Measurements from ENCODE around the gene PCDHA3. TPM values are rescaled to one million over a fixed set of nuclear protein-coding genes. Genes with fewer than 3 reads are reported as not detected.
"Not testable (repeated sequence)": the region's sequence is repeated elsewhere in the genome, so short reads cannot be mapped to it uniquely, and the experiment has no call there.

The PCDHA3 gene
- total RNA-seq, 6 experiments from 2014 or later: 0.07 TPM; not detected in 5

DNA sequence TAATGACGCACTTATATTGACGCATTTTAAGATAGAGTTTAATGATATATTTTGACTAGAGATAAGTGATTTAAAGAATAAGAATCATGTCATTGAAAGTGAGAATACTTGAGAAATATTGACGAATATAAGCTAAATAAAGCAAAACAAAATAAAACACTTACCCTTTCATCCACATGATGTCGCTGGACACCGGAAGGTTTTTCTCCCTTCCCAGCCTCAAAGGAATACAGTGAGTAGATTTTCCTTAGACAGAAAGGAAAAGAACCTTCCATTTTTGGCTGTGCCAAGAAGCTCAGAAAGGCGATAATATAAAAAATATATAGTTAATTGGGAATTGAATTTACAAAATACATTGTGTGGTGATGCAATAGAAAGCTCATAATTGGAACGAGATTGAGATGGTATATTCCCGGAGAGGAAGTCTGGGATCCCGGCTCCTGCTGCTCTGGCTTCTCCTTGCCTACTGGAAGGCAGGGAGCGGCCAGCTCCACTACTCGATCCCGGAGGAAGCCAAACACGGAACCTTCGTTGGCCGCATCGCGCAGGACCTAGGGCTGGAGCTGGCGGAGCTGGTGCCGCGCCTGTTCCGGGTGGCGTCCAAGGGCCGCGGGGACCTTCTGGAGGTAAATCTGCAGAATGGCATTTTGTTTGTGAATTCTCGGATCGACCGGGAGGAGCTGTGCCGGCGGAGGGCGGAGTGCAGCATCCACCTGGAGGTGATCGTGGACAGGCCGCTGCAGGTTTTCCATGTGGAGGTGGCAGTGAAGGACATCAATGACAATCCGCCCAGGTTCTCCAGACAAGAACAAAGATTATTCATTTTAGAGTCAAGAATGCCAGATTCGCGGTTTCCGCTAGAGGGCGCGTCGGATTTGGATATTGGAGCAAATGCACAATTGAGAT is 20.8 kb downstream of the PCDHA3 start, which contains the start of gene PCDHA5:
Gene PCDHA5 (plus strand): TSS at position 239 of the 906 bp plus-strand sequence.
- no peaks in the 10 kb centered on the region for H3K36me3 ChIP-seq
- ATAC-seq (no peak), DNase-seq (no peak)
- H3K9me3 ChIP-seq: no peaks in the 10 kb centered on the region
- H3K4me3 ChIP-seq: no peak within 1 kb of the TSS
- TF ChIP-seq, protein P1, sequence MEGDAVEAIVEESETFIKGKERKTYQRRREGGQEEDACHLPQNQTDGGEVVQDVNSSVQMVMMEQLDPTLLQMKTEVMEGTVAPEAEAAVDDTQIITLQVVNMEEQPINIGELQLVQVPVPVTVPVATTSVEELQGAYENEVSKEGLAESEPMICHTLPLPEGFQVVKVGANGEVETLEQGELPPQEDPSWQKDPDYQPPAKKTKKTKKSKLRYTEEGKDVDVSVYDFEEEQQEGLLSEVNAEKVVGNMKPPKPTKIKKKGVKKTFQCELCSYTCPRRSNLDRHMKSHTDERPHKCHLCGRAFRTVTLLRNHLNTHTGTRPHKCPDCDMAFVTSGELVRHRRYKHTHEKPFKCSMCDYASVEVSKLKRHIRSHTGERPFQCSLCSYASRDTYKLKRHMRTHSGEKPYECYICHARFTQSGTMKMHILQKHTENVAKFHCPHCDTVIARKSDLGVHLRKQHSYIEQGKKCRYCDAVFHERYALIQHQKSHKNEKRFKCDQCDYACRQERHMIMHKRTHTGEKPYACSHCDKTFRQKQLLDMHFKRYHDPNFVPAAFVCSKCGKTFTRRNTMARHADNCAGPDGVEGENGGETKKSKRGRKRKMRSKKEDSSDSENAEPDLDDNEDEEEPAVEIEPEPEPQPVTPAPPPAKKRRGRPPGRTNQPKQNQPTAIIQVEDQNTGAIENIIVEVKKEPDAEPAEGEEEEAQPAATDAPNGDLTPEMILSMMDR (IDR thresholded peaks at IDR 0.05): peak; percentile 13 to 34 (median 27)
- TF ChIP-seq POLR2A (IDR thresholded peaks at IDR 0.05): no peak
- no peaks in the 10 kb centered on the region for H3K4me1 ChIP-seq
- intact Hi-C loops (cut with DNase I): no loop called here
- peaks cover 0 to 8% of the 10 kb centered on the region in 2 donors for H3K27me3 ChIP-seq
- 23% methylated on average over 23 of the region's 39 CpGs for WGBS (ENCODE audit: insufficient coverage, low coverage, low lambda C conversion rate, missing lambda C conversion rate)
- H3K27ac ChIP-seq: no peak within 1 kb of the TSS

DNA sequence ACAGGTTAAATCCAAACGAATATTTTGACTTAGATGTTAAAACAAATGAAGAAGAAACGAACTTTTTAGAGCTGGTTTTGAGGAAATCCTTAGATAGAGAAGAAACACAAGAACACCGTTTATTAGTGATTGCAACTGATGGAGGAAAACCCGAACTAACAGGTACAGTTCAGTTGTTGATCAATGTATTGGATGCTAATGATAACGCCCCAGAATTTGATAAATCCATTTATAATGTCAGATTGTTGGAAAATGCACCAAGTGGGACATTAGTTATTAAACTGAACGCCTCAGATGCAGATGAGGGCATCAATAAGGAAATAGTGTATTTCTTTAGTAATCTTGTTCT is 21.4 kb downstream of the PCDHA3 start:
- H3K27ac ChIP-seq: no peak overlapping the region
- WGBS (ENCODE audit: insufficient coverage, low coverage, low lambda C conversion rate, missing lambda C conversion rate): 20% methylated on average over 6 of the region's 6 CpGs
- ATAC-seq (no peak), DNase-seq (no peak)
- peaks cover 0 to 11% of the 10 kb centered on the region in 2 donors for H3K27me3 ChIP-seq
- H3K4me1 ChIP-seq: no peaks in the 10 kb centered on the region
- H3K36me3 ChIP-seq: no peaks in the 10 kb centered on the region
- H3K9me3 ChIP-seq: no peaks in the 10 kb centered on the region
- intact Hi-C loops (cut with DNase I): no loop called here
- H3K4me3 ChIP-seq: no peak overlapping the region
- TF ChIP-seq, protein P1 (IDR thresholded peaks at IDR 0.05): peak in 1 of 4 donors; percentile 2
- no peak for TF ChIP-seq POLR2A (IDR thresholded peaks at IDR 0.05)

- ATAC-seq; DNase-seq; H3K27ac ChIP-seq; H3K4me3 ChIP-seq; H3K36me3 ChIP-seq; intact Hi-C loops (cut with DNase I); H3K9me3 ChIP-seq; H3K4me1 ChIP-seq: not testable (repeated sequence)
- H3K27me3 ChIP-seq: peaks cover 0 to 11% of the 10 kb centered on the region in 2 donors
- 25% methylated on average over 4 of the region's 48 CpGs for WGBS (ENCODE audit: insufficient coverage, low coverage, low lambda C conversion rate, missing lambda C conversion rate)
Measured at GRCh38 chr5:140822969-140823368, 22.1 kb downstream of the PCDHA3 start.

- intact Hi-C loops (cut with DNase I): no loop called here
- TF ChIP-seq POLR2A (IDR thresholded peaks at IDR 0.05): no peak
- TF ChIP-seq, protein P1 (IDR thresholded peaks at IDR 0.05): no peak
- Histone ChIP-seq H3K9me3 (peaks cover 0 to 2% (median 0%) of the 10 kb centered on the region in 4 donors), H3K4me1 (no peaks in the 10 kb centered on the region), H3K27me3 (peaks cover 0 to 8% of the 10 kb centered on the region in 2 donors), H3K27ac (no peak overlapping the region), H3K36me3 (no peaks in the 10 kb centered on the region), H3K4me3 (no peak overlapping the region)
- no peak for ATAC-seq
- WGBS (ENCODE audit: insufficient coverage, low coverage, low lambda C conversion rate, missing lambda C conversion rate): no CpG with 5 or more reads among the region's 38 CpGs
- peak in 1 of 3 donors; percentile 46 for DNase-seq
Measured at GRCh38 chr5:140823475-140823874, 22.6 kb downstream of the PCDHA3 start.

DNA sequence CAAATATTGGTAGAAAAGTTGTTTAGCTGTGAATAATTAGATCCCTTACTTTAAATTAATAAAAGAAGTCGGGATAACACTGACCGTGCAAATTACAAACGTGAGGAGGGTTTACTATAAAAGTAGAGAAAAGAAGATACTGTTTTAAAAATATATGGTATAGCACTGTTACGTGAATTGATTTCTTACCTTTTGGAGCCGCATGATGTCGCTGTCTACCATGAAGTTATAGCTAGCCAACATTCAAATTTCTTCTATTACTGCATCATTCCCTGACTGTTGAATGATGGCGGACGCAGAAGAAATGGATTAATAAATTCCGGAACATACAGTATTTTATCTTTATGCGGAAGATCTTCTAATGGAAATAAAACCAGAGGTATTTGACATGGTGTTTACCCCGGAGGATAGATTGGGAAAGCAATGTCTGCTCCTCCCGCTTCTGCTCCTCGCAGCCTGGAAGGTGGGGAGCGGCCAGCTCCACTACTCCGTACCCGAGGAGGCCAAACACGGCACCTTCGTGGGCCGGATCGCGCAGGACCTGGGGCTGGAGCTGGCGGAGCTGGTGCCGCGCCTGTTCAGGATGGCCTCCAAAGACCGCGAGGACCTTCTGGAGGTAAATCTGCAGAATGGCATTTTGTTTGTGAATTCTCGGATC is 27.0 kb downstream of the PCDHA3 start, which contains the start of gene PCDHA6:
Gene PCDHA6 (plus strand): TSS at position 257 of the 658 bp plus-strand sequence. CDS start 132 bp downstream, at position 389.
- Histone ChIP-seq H3K36me3 (no peaks in the 10 kb centered on the region), H3K27ac (no peak within 1 kb of the TSS), H3K27me3 (peaks cover 0 to 10% of the 10 kb centered on the region in 2 donors), H3K9me3 (peaks cover 0 to 2% (median 0%) of the 10 kb centered on the region in 4 donors), H3K4me3 (no peak within 1 kb of the TSS), H3K4me1 (no peaks in the 10 kb centered on the region)
- no peak for TF ChIP-seq POLR2A (IDR thresholded peaks at IDR 0.05)
- TF ChIP-seq, protein P1 (IDR thresholded peaks at IDR 0.05): no peak
- intact Hi-C loops (cut with DNase I): no loop called here
- no peak for ATAC-seq
- 14% methylated on average over 14 of the region's 27 CpGs for WGBS (ENCODE audit: insufficient coverage, low coverage, low lambda C conversion rate, missing lambda C conversion rate)
- DNase-seq: no peak
